Adrenal gland (tissue), 12 donors: Measurements from ENCODE around the gene RASA3. TPM values are rescaled to one million over a fixed set of nuclear protein-coding genes. Genes with fewer than 3 reads are reported as not detected.
A peak's percentile ranks its signal among the peaks of the same experiment; 100 is the strongest.

Source experiments
- DNase-seq, 7 donors: peaks; one replicate each; pipeline ENCODE4 v3.0.0-alpha.2; 2019 to 2020
- H3K27ac ChIP-seq, 5 donors: fragments of 200-600 bp; sonication (generic) in 4 of 5; 1 replicate in 3 of 5; 2 replicates in 2 of 5; pipeline versions ENCODE4 v1.5.1 to v1.8.0; 2016 to 2020; ENCODE audit warnings: mild to moderate bottlenecking in 1 of 5
- H3K27me3 ChIP-seq: fragments of 200-600 bp; 2 replicates; pipeline ENCODE4 v1.8.0; 2021
- H3K36me3 ChIP-seq, 2 donors: fragments of 200-600 bp; replicated peaks in 1 of 2; 1 replicate in 1 of 2; 2 replicates in 1 of 2; pipeline versions ENCODE4 v1.5.1 to v1.8.0; 2018 to 2022
- H3K4me1 ChIP-seq, 2 donors: fragments of 200-600 bp; replicated peaks in 1 of 2; 1 replicate in 1 of 2; 2 replicates in 1 of 2; pipeline versions ENCODE4 v1.5.1 to v1.8.0; 2018 to 2021
- H3K4me3 ChIP-seq, 4 donors: fragments of 200-600 bp; sonication (generic) in 3 of 4; one replicate each; pipeline ENCODE4 v1.5.1; 2016 to 2018
- H3K9me3 ChIP-seq, 3 donors: fragments of 200-600 bp; sonication (generic) in 1 of 3; replicated peaks in 1 of 3; 1 replicate in 2 of 3; 2 replicates in 1 of 3; pipeline versions ENCODE4 v1.5.1 to v1.8.0; 2016 to 2021
- POLR2A ChIP-seq, 2 donors: fragments of 450-650 bp; IDR thresholded peaks; one replicate each; pipeline ENCODE4 v1.6.1; 2017; ENCODE audit warnings: antibody characterized with exemption in 2 of 2, mild to moderate bottlenecking in 2 of 2, moderate library complexity in 1 of 2
- WGBS, 4 donors: extraction: QIAGEN DNeasy Blood & Tissue Kit in 2 of 4; methylation state at CpG; one replicate each; pipeline versions ENCODE4 v1.1.5 to v1.1.7; 2013 to 2017; 5-methylcytosine and 5-hydroxymethylcytosine counted together
- intact Hi-C, 2 donors: fragments of 100-400 bp; cut with DNase I; formaldehyde crosslinking; loops; one replicate each; pipeline versions ENCODE4 v1.14.1 to v1.15.0; 2022 to 2023
- polyA plus RNA-seq, 3 donors: library from polyadenylated mRNA; stranded (reverse); fragments of 200-250 nt in 2 of 3; fragments of 350-450 nt in 1 of 3; fragmentation: Illumina TruSeq in 1 of 3; extraction: RNeasy Lipid Tissue Mini Kit (QIAGEN cat#74804) in 1 of 3; gene quantifications; one replicate each; pipeline ENCODE4 v1.2.3, GENCODE V29; 2013 to 2014
- total RNA-seq, 9 donors: library from RNA; depleted of rRNA in 4 of 9; stranded (reverse); fragments of >200 nt in 4 of 9; fragments of 120-200 nt in 1 of 9; fragmentation: NEBNext Ultra II Directional in 1 of 9; extraction: Animal tissue kit (Norgen Biotek cat#: 25700) in 1 of 9; gene quantifications; one replicate each; pipeline versions ENCODE4 v1.1.0 to v1.2.4, GENCODE V29; 2013 to 2023
- TF ChIP-seq, protein P1 (sequence below), 6 experiments: fragments of 450-650 bp in 4 of 6; fragments of 200-600 bp in 2 of 6; sonication (generic) in 1 of 6; IDR thresholded peaks; 1 replicate in 5 of 6; 2 replicates in 1 of 6; pipeline versions ENCODE4 v1.5.1 to v1.8.0; 2016 to 2021; ENCODE audit warnings: antibody characterized with exemption in 6 of 6, mild to moderate bottlenecking in 2 of 6, moderate library complexity in 1 of 6
- donor health status: healthy with polysubstance abuse.
- donor health status: Bipolar disorder and iron deficiency.
- donor health status: DM: yes; HTN: yes; CAD: no.
- donor health status: DM: no; HTN: no; CAD: no.
- donor health status: DM: no; HTN: no; CAD: no.
- donor health status: DM: yes; HTN: yes; CAD: no.

Gene RASA3
- total and polyA plus RNA-seq, 12 donors = 2.2 to 11.7 (median 7.3) TPM

DNA sequence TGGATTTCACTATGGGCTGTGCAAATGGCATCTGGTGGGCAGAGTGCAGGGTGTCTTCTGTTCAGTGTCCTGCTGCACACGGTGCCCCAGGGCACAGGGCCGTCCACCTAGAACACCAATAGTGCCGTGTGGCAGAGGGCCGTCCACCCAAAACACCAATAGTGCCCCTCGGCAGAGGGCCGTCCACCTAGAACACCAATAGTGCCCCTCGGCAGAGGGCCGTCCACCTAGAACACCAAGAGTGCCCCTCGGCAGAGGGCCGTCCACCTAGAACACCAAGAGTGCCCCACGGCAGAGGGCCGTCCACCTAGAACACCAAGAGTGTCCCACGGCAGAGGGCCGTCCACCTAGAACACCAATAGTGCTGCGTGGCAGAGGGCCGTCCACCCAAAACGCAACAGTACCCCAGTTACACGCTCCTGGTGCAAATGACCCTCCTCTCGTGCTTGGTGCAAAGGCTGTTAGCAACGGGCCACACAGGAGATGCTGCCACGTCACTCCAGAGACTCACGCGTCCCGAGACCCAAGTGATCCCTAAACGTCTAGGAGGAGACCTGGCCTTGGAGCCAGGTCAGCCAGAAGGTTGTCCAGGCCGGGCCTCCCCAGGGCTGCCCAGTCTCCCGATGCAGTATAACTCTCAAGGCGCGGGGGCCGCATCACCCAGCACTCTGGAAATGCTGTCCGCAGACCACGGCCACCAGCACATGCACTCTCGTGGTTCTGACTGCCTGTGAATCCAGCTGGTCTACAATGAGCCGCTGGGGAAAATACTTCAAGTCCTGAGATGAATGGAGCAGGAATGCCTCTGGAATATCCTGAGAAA is 51.5 kb downstream of the RASA3 start:
- Histone ChIP-seq H3K27me3 (no peaks in the 10 kb centered on the region), H3K27ac (no peak overlapping the region), H3K4me1 (peaks cover 0 to 4% of the 10 kb centered on the region in 2 donors), H3K9me3 (no peaks in the 10 kb centered on the region), H3K36me3 (no peaks in the 10 kb centered on the region), H3K4me3 (no peak overlapping the region)
- intact Hi-C loops = no loop called here
- TF ChIP-seq POLR2A (IDR thresholded peaks at IDR 0.05) = no peak
- TF ChIP-seq, protein P1, sequence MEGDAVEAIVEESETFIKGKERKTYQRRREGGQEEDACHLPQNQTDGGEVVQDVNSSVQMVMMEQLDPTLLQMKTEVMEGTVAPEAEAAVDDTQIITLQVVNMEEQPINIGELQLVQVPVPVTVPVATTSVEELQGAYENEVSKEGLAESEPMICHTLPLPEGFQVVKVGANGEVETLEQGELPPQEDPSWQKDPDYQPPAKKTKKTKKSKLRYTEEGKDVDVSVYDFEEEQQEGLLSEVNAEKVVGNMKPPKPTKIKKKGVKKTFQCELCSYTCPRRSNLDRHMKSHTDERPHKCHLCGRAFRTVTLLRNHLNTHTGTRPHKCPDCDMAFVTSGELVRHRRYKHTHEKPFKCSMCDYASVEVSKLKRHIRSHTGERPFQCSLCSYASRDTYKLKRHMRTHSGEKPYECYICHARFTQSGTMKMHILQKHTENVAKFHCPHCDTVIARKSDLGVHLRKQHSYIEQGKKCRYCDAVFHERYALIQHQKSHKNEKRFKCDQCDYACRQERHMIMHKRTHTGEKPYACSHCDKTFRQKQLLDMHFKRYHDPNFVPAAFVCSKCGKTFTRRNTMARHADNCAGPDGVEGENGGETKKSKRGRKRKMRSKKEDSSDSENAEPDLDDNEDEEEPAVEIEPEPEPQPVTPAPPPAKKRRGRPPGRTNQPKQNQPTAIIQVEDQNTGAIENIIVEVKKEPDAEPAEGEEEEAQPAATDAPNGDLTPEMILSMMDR (IDR thresholded peaks at IDR 0.05) = no peak
- WGBS, 4 donors = 82 to 95% (median 87%) methylated on average over 26 to 34 of the region's 34 CpGs
- peak in 4 of 7 donors; percentile 0 to 48 (median 4) for DNase-seq

DNA sequence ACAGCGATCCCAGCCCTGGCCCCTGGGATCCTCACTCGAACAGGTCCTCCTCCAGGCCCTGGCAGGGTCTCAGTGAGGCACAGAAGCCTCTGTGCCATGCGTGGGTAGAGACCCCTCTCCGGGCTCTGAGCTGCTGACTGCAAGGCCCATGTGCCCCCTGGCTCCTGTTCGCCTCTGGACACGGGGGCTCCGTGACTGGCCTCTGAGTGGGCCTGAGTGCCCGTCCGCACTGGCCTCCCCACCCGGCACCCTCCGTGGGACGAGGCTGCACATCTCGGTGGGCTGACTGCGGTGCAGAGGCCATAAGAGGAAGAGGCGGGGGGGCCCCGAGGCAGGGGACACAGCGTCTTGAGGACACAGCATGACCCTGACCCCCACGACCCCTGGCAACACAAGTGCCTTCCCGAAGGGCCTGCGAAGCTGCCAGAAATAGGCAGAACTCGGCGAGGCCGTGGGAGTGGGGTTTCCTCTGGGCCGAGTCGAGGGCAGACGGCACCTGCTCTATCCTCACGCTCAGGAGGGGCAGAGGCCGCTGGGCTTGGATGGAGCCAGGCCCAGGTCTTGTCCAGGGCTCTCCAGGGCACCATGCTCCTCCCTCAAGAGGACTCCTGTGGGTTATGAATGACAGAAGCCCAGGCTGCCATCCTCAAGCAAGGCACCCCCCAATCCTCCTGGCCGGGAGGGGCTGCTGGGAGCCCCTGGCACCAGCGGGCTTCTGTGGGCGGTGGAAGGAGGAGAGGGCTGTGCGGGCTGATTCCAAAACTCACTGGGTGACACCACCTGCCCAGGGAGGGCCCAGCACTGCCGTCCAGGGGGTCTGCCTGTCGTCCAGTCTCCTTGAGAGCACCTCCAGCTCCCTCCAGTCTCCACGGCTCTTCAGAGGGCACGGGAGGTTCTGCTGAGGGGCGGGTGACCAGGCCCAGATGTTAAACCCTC is 52.6 kb downstream of the RASA3 start:
- Histone ChIP-seq H3K4me1 (peaks cover 0 to 4% of the 10 kb centered on the region in 2 donors), H3K9me3 (no peaks in the 10 kb centered on the region), H3K4me3 (no peak overlapping the region), H3K27me3 (no peaks in the 10 kb centered on the region), H3K27ac (no peak overlapping the region), H3K36me3 (no peaks in the 10 kb centered on the region)
- TF ChIP-seq, protein P1 (IDR thresholded peaks at IDR 0.05) = no peak
- TF ChIP-seq POLR2A (IDR thresholded peaks at IDR 0.05) = no peak
- intact Hi-C loops = no loop called here
- DNase-seq = peak in 4 of 7 donors; percentile 1 to 46 (median 8)
- 84 to 87% (median 87%) methylated on average over 12 to 37 of the region's 37 CpGs for WGBS, 4 donors

DNA sequence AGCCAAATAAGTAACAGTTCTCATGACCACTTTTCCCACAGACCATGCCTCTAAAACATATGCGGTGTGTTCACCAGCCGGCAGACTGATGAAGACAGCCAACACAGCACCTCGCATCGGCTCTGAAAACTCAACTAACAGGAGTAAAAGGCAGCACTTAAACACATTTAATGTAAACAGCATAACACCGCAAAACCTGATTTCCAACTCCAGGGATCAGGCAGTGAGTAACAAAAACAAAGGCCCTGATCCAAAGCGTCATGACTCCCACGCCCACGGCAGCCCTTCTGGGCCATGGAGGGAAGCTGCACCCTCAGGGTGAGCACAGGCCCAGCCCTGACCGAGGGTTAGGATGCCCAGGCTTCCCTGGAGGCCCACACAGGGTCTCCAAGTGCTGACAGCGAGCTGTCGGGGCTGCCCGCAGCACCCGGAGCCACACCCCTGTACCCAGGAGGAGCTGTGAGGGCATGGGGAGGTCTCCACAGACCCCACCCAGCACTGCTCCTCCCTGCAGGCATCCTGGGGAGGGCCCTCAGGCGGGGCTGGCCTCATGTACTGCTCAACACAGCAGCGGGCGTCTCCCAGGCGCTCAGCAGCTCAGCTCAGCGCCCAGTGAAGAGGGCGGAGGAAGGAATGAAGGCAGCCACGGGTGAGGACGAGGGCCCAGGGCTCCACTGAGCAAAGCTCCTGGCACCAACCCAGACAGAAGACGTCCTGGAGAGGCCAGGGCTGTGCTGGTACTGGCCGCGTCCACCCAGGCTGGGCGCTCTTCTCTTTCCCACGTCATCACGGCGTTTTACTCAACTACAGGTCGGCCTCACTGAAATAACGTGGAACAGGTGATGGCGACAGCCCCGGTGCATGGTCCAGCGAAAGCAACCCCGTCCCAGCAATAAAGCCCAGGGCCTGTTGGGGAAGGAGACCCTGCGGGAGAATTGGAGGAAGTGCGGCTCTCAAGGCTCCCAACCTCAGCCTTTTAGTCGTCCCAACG is 53.7 kb downstream of the RASA3 start:
- Histone ChIP-seq H3K9me3 (no peaks in the 10 kb centered on the region), H3K36me3 (no peaks in the 10 kb centered on the region), H3K27me3 (no peaks in the 10 kb centered on the region), H3K4me1 (peaks cover 0 to 4% of the 10 kb centered on the region in 2 donors), H3K4me3 (no peak overlapping the region), H3K27ac (peak overlapping the region in 2 of 5 donors; percentile 12 to 67)
- intact Hi-C loops = no loop called here
- TF ChIP-seq, protein P1 (IDR thresholded peaks at IDR 0.05) = no peak
- no peak for TF ChIP-seq POLR2A (IDR thresholded peaks at IDR 0.05)
- WGBS, 4 donors = 85 to 91% (median 87%) methylated on average over 29 to 38 of the region's 38 CpGs
- peak in 5 of 7 donors; percentile 3 to 50 (median 11) for DNase-seq
